Measurements from ENCODE around the gene FBXW8.

Gene FBXW8

DNA sequence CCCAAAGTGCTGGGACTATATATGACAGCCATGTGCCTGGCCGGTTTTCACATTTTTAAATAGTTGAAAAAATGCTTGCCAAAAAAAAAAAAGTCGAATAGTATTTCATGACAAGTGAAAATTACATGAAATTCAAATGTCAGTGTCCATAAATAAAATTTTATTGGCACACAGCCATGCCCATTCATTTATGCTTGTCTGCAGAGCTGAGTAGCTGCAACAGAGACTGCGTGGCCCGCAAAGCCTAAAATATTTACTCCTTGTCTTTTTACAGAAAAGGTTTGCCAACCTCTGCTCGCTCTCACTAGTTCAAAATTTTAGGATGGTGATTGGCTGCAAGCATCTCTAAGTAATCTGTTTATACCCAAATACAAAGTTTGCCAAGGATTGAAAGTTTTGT is 139.3 kb downstream of the FBXW8 start:
- Histone ChIP-seq H3K4me3 (ENCODE audit: low read depth, low read length) (no peak overlapping the region), H3K23ac (ENCODE audit: low read length) (no peak overlapping the region), H2BK5ac (ENCODE audit: low read depth, low read length, poor library complexity) (no peak overlapping the region), H3K79me2 (ENCODE audit: control insufficient read depth, insufficient read depth, low read length, poor library complexity) (no peaks in the 10 kb centered on the region), H3K4me2 (ENCODE audit: low read length) (no peak overlapping the region), H3K27me3 (ENCODE audit: insufficient read depth, low read length) (no peaks in the 10 kb centered on the region), H4K8ac (ENCODE audit: low read depth, low read length) (no peak overlapping the region), H3K36me3 (ENCODE audit: control insufficient read depth in 1 of 2, insufficient read depth in 2 of 2, low read length in 2 of 2) (no peaks in the 10 kb centered on the region), H3K9ac (ENCODE audit: low read length) (no peak overlapping the region), H2BK12ac (ENCODE audit: low read length) (no peak overlapping the region), H4K91ac (ENCODE audit: low read depth, low read length) (no peak overlapping the region), H3K14ac (ENCODE audit: low read length) (no peak overlapping the region), H2AK5ac (ENCODE audit: low read length) (no peak overlapping the region), H3K79me1 (ENCODE audit: low read length) (no peaks in the 10 kb centered on the region), H3K4ac (ENCODE audit: low read depth, low read length) (no peak overlapping the region), H4K12ac (ENCODE audit: low read depth, low read length) (no peak overlapping the region), H3K4me1 (ENCODE audit: control insufficient read depth in 1 of 2, insufficient read depth in 2 of 2, low read length in 2 of 2) (peaks cover 2 to 6% of the 10 kb centered on the region in 2 experiments), H2AFZ (ENCODE audit: insufficient read depth, low read length, poor library complexity) (no peak overlapping the region), H3K27ac (ENCODE audit: low read depth, low read length) (no peak overlapping the region), H3K9me3 (ENCODE audit: insufficient read depth, low read depth, low read length) (no peaks in the 10 kb centered on the region), H2BK120ac (ENCODE audit: insufficient read depth, low read length, poor library complexity) (no peak overlapping the region), H3K18ac (ENCODE audit: low read length) (no peak overlapping the region)
- DNase-seq = no peak
- WGBS (ENCODE audit: extremely low coverage, insufficient coverage, insufficient read length) = no CpG with 5 or more reads among the region's 5 CpGs

GRCh38 chr12:117051380-117051779 is 140.6 kb downstream of the FBXW8 start:
- Histone ChIP-seq H3K23ac (ENCODE audit: low read length) (no peak overlapping the region), H2BK120ac (ENCODE audit: insufficient read depth, low read length, poor library complexity) (no peak overlapping the region), H3K36me3 (ENCODE audit: control insufficient read depth in 1 of 2, insufficient read depth in 2 of 2, low read length in 2 of 2) (no peaks in the 10 kb centered on the region), H3K9me3 (ENCODE audit: insufficient read depth, low read depth, low read length) (no peaks in the 10 kb centered on the region), H3K4me2 (ENCODE audit: low read length) (no peak overlapping the region), H3K14ac (ENCODE audit: low read length) (no peak overlapping the region), H2AFZ (ENCODE audit: insufficient read depth, low read length, poor library complexity) (no peak overlapping the region), H3K27ac (ENCODE audit: low read depth, low read length) (no peak overlapping the region), H3K4me1 (ENCODE audit: control insufficient read depth in 1 of 2, insufficient read depth in 2 of 2, low read length in 2 of 2) (peaks cover 2 to 6% of the 10 kb centered on the region in 2 experiments), H3K4ac (ENCODE audit: low read depth, low read length) (no peak overlapping the region), H3K27me3 (ENCODE audit: insufficient read depth, low read length) (no peaks in the 10 kb centered on the region), H3K79me2 (ENCODE audit: control insufficient read depth, insufficient read depth, low read length, poor library complexity) (no peaks in the 10 kb centered on the region), H2BK12ac (ENCODE audit: low read length) (no peak overlapping the region), H4K12ac (ENCODE audit: low read depth, low read length) (no peak overlapping the region), H3K79me1 (ENCODE audit: low read length) (no peaks in the 10 kb centered on the region), H2AK5ac (ENCODE audit: low read length) (no peak overlapping the region), H3K18ac (ENCODE audit: low read length) (no peak overlapping the region), H3K9ac (ENCODE audit: low read length) (no peak overlapping the region), H4K8ac (ENCODE audit: low read depth, low read length) (no peak overlapping the region), H2BK5ac (ENCODE audit: low read depth, low read length, poor library complexity) (no peak overlapping the region), H3K4me3 (ENCODE audit: low read depth, low read length) (no peak overlapping the region), H4K91ac (ENCODE audit: low read depth, low read length) (no peak overlapping the region)
- WGBS (ENCODE audit: extremely low coverage, insufficient coverage, insufficient read length) = no CpG with 5 or more reads among the region's 10 CpGs
- no peak for DNase-seq

- Histone ChIP-seq H3K27me3 (ENCODE audit: insufficient read depth, low read length) (no peaks in the 10 kb centered on the region), H4K91ac (ENCODE audit: low read depth, low read length) (no peak overlapping the region), H3K4me1 (ENCODE audit: control insufficient read depth in 1 of 2, insufficient read depth in 2 of 2, low read length in 2 of 2) (peaks cover 2 to 6% of the 10 kb centered on the region in 2 experiments), H2AFZ (ENCODE audit: insufficient read depth, low read length, poor library complexity) (no peak overlapping the region), H2BK120ac (ENCODE audit: insufficient read depth, low read length, poor library complexity) (no peak overlapping the region), H3K23ac (ENCODE audit: low read length) (no peak overlapping the region), H2AK5ac (ENCODE audit: low read length) (no peak overlapping the region), H3K4me2 (ENCODE audit: low read length) (no peak overlapping the region), H3K9ac (ENCODE audit: low read length) (no peak overlapping the region), H2BK5ac (ENCODE audit: low read depth, low read length, poor library complexity) (no peak overlapping the region), H3K4ac (ENCODE audit: low read depth, low read length) (no peak overlapping the region), H3K14ac (ENCODE audit: low read length) (no peak overlapping the region), H3K18ac (ENCODE audit: low read length) (no peak overlapping the region), H4K8ac (ENCODE audit: low read depth, low read length) (no peak overlapping the region), H3K79me1 (ENCODE audit: low read length) (no peaks in the 10 kb centered on the region), H3K27ac (ENCODE audit: low read depth, low read length) (no peak overlapping the region), H2BK12ac (ENCODE audit: low read length) (no peak overlapping the region), H3K4me3 (ENCODE audit: low read depth, low read length) (no peak overlapping the region), H3K79me2 (ENCODE audit: control insufficient read depth, insufficient read depth, low read length, poor library complexity) (no peaks in the 10 kb centered on the region), H4K12ac (ENCODE audit: low read depth, low read length) (no peak overlapping the region), H3K9me3 (ENCODE audit: insufficient read depth, low read depth, low read length) (no peaks in the 10 kb centered on the region), H3K36me3 (ENCODE audit: control insufficient read depth in 1 of 2, insufficient read depth in 2 of 2, low read length in 2 of 2) (no peaks in the 10 kb centered on the region)
- DNase-seq = no peak
- WGBS (ENCODE audit: extremely low coverage, insufficient coverage, insufficient read length) = no CpG with 5 or more reads among the region's 8 CpGs
These were observed 141.8 kb downstream of the FBXW8 start for GRCh38 chr12:117052386-117053049.

GRCh38 chr12:117053050-117053400 is 142.3 kb downstream of the FBXW8 start:
- Histone ChIP-seq H3K4ac (ENCODE audit: low read depth, low read length) (no peak overlapping the region), H3K4me2 (ENCODE audit: low read length) (no peak overlapping the region), H2AFZ (ENCODE audit: insufficient read depth, low read length, poor library complexity) (no peak overlapping the region), H3K23ac (ENCODE audit: low read length) (no peak overlapping the region), H2BK5ac (ENCODE audit: low read depth, low read length, poor library complexity) (no peak overlapping the region), H3K79me2 (ENCODE audit: control insufficient read depth, insufficient read depth, low read length, poor library complexity) (no peaks in the 10 kb centered on the region), H3K36me3 (ENCODE audit: control insufficient read depth in 1 of 2, insufficient read depth in 2 of 2, low read length in 2 of 2) (no peaks in the 10 kb centered on the region), H3K27me3 (ENCODE audit: insufficient read depth, low read length) (no peaks in the 10 kb centered on the region), H2BK120ac (ENCODE audit: insufficient read depth, low read length, poor library complexity) (no peak overlapping the region), H3K9me3 (ENCODE audit: insufficient read depth, low read depth, low read length) (no peaks in the 10 kb centered on the region), H3K27ac (ENCODE audit: low read depth, low read length) (no peak overlapping the region), H3K9ac (ENCODE audit: low read length) (no peak overlapping the region), H3K4me3 (ENCODE audit: low read depth, low read length) (no peak overlapping the region), H4K12ac (ENCODE audit: low read depth, low read length) (no peak overlapping the region), H3K4me1 (ENCODE audit: control insufficient read depth in 1 of 2, insufficient read depth in 2 of 2, low read length in 2 of 2) (peaks cover 2 to 6% of the 10 kb centered on the region in 2 experiments), H3K14ac (ENCODE audit: low read length) (no peak overlapping the region), H2BK12ac (ENCODE audit: low read length) (no peak overlapping the region), H3K18ac (ENCODE audit: low read length) (no peak overlapping the region), H4K91ac (ENCODE audit: low read depth, low read length) (no peak overlapping the region), H4K8ac (ENCODE audit: low read depth, low read length) (no peak overlapping the region), H2AK5ac (ENCODE audit: low read length) (no peak overlapping the region), H3K79me1 (ENCODE audit: low read length) (no peaks in the 10 kb centered on the region)
- no peak for DNase-seq
- WGBS (ENCODE audit: extremely low coverage, insufficient coverage, insufficient read length) = no CpG with 5 or more reads among the region's 9 CpGs
